Tibial artery (tissue), 4 donors: ENCODE results near the gene SERHL2.
"Not testable (repeated sequence)": the region's sequence is repeated elsewhere in the genome, so short reads cannot be mapped to it uniquely, and the experiment has no call there.

Source experiments
- DNase-seq, 2 donors: peaks; one replicate each; pipeline ENCODE4 v3.0.0-alpha.2; 2019
- H3K27ac ChIP-seq, 2 donors: fragments of 200-600 bp; sonication (generic) in 1 of 2; 1 replicate in 1 of 2; 2 replicates in 1 of 2; pipeline ENCODE4 v1.5.1; 2018 to 2019; ENCODE audit warnings: mild to moderate bottlenecking in 1 of 2
- H3K27me3 ChIP-seq, 2 donors: fragments of 200-600 bp; sonication (generic) in 1 of 2; one replicate each; pipeline versions ENCODE4 v1.5.1 to v1.6.0; 2016 to 2019
- H3K36me3 ChIP-seq, 3 donors: fragments of 200-600 bp; sonication (generic) in 2 of 3; one replicate each; pipeline ENCODE4 v1.5.1; 2016 to 2019; ENCODE audit warnings: mild to moderate bottlenecking in 2 of 3
- H3K4me1 ChIP-seq, 4 donors: fragments of 200-600 bp; sonication (generic) in 2 of 4; 1 replicate in 3 of 4; 2 replicates in 1 of 4; pipeline ENCODE4 v1.5.1; 2016 to 2019
- H3K4me3 ChIP-seq, 2 donors: fragments of 200-600 bp; sonication (generic) in 1 of 2; 1 replicate in 1 of 2; 2 replicates in 1 of 2; pipeline ENCODE4 v1.5.1; 2018 to 2019; ENCODE audit warnings: mild to moderate bottlenecking in 2 of 2
- H3K9me3 ChIP-seq, 3 donors: fragments of 200-600 bp; sonication (generic) in 1 of 3; one replicate each; pipeline ENCODE4 v1.5.1; 2016 to 2019
- intact Hi-C: fragments of 100-400 bp; cut with DNase I; formaldehyde crosslinking; loops from one replicate; pipeline ENCODE4 v1.15.0; 2023; ENCODE audit warnings: low total_unique reads
- TF ChIP-seq, protein P1 (sequence below), 2 experiments: fragments of 200-600 bp in 1 of 2; fragments of 450-650 bp in 1 of 2; IDR thresholded peaks; one replicate each; pipeline ENCODE4 v1.5.1; 2017 to 2019; ENCODE audit warnings: antibody characterized with exemption in 2 of 2, mild to moderate bottlenecking in 1 of 2, moderate library complexity in 1 of 2

Gene SERHL2

DNA sequence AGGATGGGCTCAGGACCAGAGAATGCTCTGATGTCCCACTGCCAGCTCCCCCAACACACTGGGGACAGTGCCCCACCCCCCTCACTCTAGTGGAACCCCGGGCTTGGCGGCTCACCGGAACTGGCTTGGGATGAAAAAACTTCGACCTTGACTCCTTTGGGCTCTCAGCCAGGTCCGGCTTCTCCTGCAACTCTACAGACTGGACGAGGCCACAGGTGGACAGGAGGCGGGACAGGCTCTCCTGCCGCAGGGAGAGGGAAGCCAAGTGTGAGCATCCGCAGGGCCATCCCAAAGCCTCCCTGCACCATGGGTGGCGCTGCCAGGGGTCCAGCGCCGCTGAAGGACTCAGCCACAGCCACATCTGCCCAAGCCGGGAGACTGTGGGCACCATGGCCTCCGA is 37.9 kb upstream of the SERHL2 start:
- intact Hi-C loops, result no loop called here
- no peak for DNase-seq
- Histone ChIP-seq H3K4me1 (peaks cover 0 to 18% (median 12%) of the 10 kb centered on the region in 4 donors), H3K9me3 (no peaks in the 10 kb centered on the region), H3K27ac (no peak overlapping the region), H3K36me3 (peaks cover 27 to 58% (median 44%) of the 10 kb centered on the region in 3 donors), H3K4me3 (no peak overlapping the region), H3K27me3 (no peaks in the 10 kb centered on the region)
- TF ChIP-seq, protein P1, sequence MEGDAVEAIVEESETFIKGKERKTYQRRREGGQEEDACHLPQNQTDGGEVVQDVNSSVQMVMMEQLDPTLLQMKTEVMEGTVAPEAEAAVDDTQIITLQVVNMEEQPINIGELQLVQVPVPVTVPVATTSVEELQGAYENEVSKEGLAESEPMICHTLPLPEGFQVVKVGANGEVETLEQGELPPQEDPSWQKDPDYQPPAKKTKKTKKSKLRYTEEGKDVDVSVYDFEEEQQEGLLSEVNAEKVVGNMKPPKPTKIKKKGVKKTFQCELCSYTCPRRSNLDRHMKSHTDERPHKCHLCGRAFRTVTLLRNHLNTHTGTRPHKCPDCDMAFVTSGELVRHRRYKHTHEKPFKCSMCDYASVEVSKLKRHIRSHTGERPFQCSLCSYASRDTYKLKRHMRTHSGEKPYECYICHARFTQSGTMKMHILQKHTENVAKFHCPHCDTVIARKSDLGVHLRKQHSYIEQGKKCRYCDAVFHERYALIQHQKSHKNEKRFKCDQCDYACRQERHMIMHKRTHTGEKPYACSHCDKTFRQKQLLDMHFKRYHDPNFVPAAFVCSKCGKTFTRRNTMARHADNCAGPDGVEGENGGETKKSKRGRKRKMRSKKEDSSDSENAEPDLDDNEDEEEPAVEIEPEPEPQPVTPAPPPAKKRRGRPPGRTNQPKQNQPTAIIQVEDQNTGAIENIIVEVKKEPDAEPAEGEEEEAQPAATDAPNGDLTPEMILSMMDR (IDR thresholded peaks at IDR 0.05), result no peak

DNA sequence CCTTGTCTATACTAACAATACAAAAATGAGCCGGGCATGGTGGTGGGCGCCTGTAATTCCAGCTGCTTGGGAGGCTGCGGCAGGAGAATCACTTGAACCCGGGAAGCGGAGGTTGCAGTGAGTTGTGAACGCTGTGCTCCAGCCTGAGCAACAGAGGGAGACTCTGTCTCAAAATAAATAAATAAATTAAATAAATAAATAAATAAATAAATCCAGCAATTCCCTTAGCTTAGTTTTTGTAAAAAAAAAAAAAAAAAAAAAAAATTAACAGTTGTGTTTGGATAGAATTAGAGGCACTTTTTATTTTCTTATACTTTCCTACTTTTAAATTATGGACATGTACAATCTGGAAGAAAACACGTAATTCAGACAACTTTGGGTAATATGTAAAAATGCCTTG is 36.7 kb upstream of the SERHL2 start:
- peaks cover 0 to 18% (median 12%) of the 10 kb centered on the region in 4 donors for H3K4me1 ChIP-seq
- intact Hi-C loops, DNase-seq, H3K27ac ChIP-seq, H3K9me3 ChIP-seq, H3K27me3 ChIP-seq, H3K4me3 ChIP-seq: not testable (repeated sequence)
- peaks cover 27 to 47% (median 35%) of the 10 kb centered on the region in 3 donors for H3K36me3 ChIP-seq

DNA sequence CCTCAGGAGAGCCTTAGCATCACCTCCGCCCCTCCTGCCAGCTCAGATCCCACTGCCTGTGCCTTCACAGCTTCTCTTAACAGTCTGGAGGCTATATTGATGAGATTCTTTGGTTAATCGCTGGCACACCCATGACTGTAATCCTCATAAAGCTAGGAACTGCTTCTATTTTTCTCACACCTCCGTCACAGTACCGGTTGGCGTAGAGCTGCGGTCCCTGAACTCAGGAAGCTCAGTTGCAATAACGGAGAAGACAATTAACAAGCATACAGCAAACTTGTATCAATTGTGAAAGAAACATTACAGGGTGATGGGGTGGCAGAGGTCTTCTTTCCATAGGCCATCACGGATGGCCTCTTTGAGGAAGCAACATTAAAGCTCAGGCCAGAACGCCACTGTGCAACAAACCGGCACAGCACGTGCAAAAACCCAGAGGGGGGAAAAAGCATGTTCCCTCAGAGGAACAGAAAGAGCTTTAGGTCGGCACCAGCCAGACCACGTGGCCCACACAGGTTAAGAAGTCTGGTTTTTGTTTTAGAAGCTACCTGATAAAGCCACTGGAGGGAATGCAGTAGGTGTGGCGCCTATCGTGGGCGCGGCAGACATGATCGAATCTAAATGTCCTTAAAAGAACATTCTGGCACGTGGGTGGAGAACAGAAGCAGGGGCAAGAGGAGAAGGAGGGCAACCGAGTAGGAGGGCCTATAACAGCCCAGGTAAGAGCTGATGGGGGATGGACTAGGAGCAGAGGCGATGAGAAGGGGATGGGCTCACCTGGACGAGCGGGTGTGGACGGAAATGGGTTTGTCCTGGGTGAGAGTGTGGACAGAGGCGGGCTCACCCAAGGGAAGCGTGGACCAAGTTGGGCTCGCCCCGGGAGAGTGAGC is 34.9 kb upstream of the SERHL2 start:
- intact Hi-C loops, H3K9me3 ChIP-seq, H3K27me3 ChIP-seq, DNase-seq: not testable (repeated sequence)
- Histone ChIP-seq H3K27ac (peak overlapping the region; percentile 69 to 84), H3K4me3 (peak overlapping the region; percentile 94), H3K4me1 (peaks cover 0 to 18% (median 12%) of the 10 kb centered on the region in 4 donors), H3K36me3 (peaks cover 18 to 34% (median 27%) of the 10 kb centered on the region in 3 donors)

DNA sequence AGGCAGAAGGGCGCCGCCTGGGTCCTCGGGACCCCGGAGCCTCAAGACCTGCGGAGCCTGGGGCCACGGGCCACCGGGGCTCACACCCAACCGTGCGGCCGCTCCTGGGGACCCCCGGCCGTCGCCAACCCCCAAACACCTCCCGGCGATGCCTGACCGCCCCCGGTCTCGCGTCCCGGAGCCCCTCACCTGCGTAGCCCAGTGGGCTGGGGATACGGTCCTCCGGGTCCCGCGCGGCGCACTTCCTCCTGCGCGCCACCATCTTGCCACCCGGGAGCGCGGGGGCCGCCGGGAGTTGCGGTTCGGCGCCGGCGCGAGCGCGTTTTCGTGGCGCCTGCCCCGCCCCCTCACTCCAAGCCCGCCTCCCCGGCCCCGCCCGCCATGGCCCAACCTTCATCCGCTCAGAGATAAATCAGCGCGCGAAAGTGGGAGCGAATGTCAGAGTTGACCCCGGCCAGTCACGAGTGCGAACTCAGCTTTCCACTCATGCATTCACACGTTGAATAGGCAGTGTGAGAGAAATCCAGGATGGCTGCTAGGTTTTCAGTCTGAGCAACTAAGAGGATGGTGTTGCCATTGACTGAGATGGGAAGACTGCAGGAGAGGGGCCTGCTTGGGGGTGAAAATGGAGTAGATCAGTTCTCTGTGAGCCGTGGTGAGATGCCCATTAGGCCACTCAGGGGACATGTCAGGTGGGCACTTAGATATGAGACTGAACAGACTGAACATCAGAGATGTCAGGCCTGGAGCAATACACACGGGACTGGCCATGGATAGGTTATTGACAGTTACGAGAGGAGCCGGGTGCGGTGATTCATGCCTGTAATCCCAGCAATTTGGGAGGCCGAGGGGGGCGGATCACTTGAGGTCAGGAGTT is 34.0 kb upstream of the SERHL2 start, which contains the start of gene RRP7A:
Gene RRP7A, minus strand, starts transcription at position 272 of the 877 bp plus-strand sequence. Its CDS starts 10 bp downstream, at position 262.
- intact Hi-C loops, result no loop called here
- Histone ChIP-seq H3K27ac (peak within 1 kb of the TSS; percentile 69 to 84), H3K4me1 (peaks cover 0 to 18% (median 12%) of the 10 kb centered on the region in 4 donors), H3K9me3 (no peaks in the 10 kb centered on the region), H3K36me3 (peaks cover 10 to 25% (median 18%) of the 10 kb centered on the region in 3 donors), H3K4me3 (peak within 1 kb of the TSS; percentile 94), H3K27me3 (no peaks in the 10 kb centered on the region)
- TF ChIP-seq, protein P1 (IDR thresholded peaks at IDR 0.05), result no peak
- peak; percentile 69 to 90 for DNase-seq

DNA sequence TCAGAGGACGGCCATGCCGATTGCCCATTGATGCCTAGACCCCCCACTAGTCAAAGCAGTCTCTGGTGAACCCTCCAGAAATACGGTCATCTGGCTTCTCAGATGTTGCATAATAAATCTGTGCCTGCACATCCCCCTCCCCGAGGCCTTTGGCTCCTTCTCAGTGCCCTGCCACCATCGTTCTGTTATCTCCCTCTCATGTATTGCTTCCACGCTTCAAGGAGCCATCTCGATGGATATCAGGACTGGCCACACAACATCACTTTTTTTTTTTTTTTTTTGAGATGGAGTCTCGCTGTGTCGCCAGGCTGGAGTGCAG is 32.6 kb upstream of the SERHL2 start:
- intact Hi-C loops, result no loop called here
- H3K4me1 ChIP-seq, result peaks cover 0 to 15% (median 11%) of the 10 kb centered on the region in 4 donors
- no peak for DNase-seq
- H3K9me3 ChIP-seq, result no peaks in the 10 kb centered on the region
- no peak overlapping the region for H3K27ac ChIP-seq
- H3K27me3 ChIP-seq, result no peaks in the 10 kb centered on the region
- TF ChIP-seq, protein P1 (IDR thresholded peaks at IDR 0.05), result no peak
- no peak overlapping the region for H3K4me3 ChIP-seq
- H3K36me3 ChIP-seq, result peaks cover 5 to 13% (median 12%) of the 10 kb centered on the region in 3 donors

DNA sequence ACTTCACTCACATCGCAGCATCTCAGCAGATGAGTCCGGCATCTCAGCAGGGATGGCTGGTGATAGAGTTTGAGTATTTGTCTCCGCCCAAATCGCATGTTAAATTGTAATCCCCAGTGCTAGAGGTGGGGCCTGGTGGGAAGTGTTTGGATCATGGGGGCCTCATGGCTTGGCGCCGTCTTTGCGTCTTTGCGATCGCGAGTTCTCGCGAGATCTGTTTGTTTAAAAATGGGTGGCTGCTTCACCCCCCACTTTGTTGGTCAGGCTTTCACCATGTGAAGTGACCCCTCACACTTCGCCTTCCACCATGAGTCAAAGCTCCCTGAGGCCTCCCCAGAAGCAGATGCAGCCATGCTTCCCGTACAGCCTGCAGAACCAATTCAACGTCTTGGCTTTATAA is 31.2 kb upstream of the SERHL2 start:
- no peaks in the 10 kb centered on the region for H3K9me3 ChIP-seq
- H3K4me3 ChIP-seq, result no peak overlapping the region
- peaks cover 0 to 15% (median 11%) of the 10 kb centered on the region in 4 donors for H3K4me1 ChIP-seq
- H3K27ac ChIP-seq, result no peak overlapping the region
- TF ChIP-seq, protein P1 (IDR thresholded peaks at IDR 0.05), result no peak
- peaks cover 0 to 3% (median 3%) of the 10 kb centered on the region in 3 donors for H3K36me3 ChIP-seq
- no peak for DNase-seq
- intact Hi-C loops, result no loop called here
- H3K27me3 ChIP-seq, result no peaks in the 10 kb centered on the region
